ENCODE data around the gene MORC1.

- no peak for TF ChIP-seq POLR2AphosphoS5 (IDR thresholded peaks at IDR 0.05; ENCODE audit: low read depth, low read length)
- TF ChIP-seq REST (IDR thresholded peaks at IDR 0.05; ENCODE audit: insufficient read depth in 1 of 2, low read depth in 2 of 2, low read length in 2 of 2) = no peak
- no peak for TF ChIP-seq SIN3A (IDR thresholded peaks at IDR 0.05; ENCODE audit: borderline replicate concordance, insufficient read depth, low read length)
- TF ChIP-seq TAF1 (IDR thresholded peaks at IDR 0.05; ENCODE audit: borderline replicate concordance, insufficient read depth, low read length) = no peak
- no peak for TF ChIP-seq FOXP2 (optimal IDR thresholded peaks at IDR 0.05; ENCODE audit: borderline replicate concordance, extremely low read depth, extremely low read length, insufficient read depth)
Observed at GRCh38 chr3:109023167-109023566, 94.8 kb downstream of the MORC1 start.

Data from PFSK-1 (cell line).